ENCODE data around the gene SINHCAF.

- TF ChIP-seq CTCF (IDR thresholded peaks at IDR 0.05) (no peak), POLR2AphosphoS5 (IDR thresholded peaks at IDR 0.05; ENCODE audit: low read depth, low read length) (no peak), TCF7L2 (IDR thresholded peaks at IDR 0.05; ENCODE audit: low read depth, low read length) (no peak)
Observed at GRCh38 chr12:31275491-31275890, 50.5 kb downstream of the SINHCAF start.

Measured in Panc1 (cell line).